Measurements from ENCODE around the gene SLC30A2.

GRCh38 chr1:26045722-26046245, at the start of gene SLC30A2:
- TF ChIP-seq CTCF (conservative IDR thresholded peaks at IDR 0.05; ENCODE audit: low read depth in 2 of 2) (no peak), ZNF114 (CRISPR knock-in tag; IDR thresholded peaks at IDR 0.05) (no peak), POLR2AphosphoS5 (IDR thresholded peaks at IDR 0.05; ENCODE audit: low read depth) (no peak), EZH2phosphoT487 (IDR thresholded peaks at IDR 0.05; ENCODE audit: unreplicated experiment) (peak; percentile 49), CREB1 (CRISPR knock-in tag; IDR thresholded peaks at IDR 0.05; ENCODE audit: low read depth) (no peak), NANOG (IDR thresholded peaks at IDR 0.05; ENCODE audit: borderline replicate concordance) (no peak), EZH2 (IDR thresholded peaks at IDR 0.05; ENCODE audit: low read depth, unreplicated experiment) (peak; percentile 40), JUNB (IDR thresholded peaks at IDR 0.05; ENCODE audit: unreplicated experiment) (no peak), REST (IDR thresholded peaks at IDR 0.05; ENCODE audit: unreplicated experiment) (no peak)
